Renal cortical epithelial cell (primary cell): Measurements from ENCODE around the gene RBM44. TPM values are rescaled to one million over a fixed set of nuclear protein-coding genes. Genes with fewer than 3 reads are reported as not detected.
"Not testable (repeated sequence)": the region's sequence is repeated elsewhere in the genome, so short reads cannot be mapped to it uniquely, and the experiment has no call there.

Source experiments
- DNase-seq: peaks from one replicate; pipeline ENCODE4 v3.0.0-alpha.2; 2011; ENCODE audit warnings: low read depth
- total RNA-seq: library from RNA; depleted of rRNA; stranded (reverse); fragments of >200 nt; gene quantifications from 2 replicates; pipeline ENCODE4 v1.2.3, GENCODE V29; 2014

RBM44 gene
- total RNA-seq, 1 donor from 2014 or later = 0.30 TPM

GRCh38 chr2:237774811-237775553 lies 23.6 kb upstream of the RBM44 start:
- peak; percentile 50 for DNase-seq

DNA sequence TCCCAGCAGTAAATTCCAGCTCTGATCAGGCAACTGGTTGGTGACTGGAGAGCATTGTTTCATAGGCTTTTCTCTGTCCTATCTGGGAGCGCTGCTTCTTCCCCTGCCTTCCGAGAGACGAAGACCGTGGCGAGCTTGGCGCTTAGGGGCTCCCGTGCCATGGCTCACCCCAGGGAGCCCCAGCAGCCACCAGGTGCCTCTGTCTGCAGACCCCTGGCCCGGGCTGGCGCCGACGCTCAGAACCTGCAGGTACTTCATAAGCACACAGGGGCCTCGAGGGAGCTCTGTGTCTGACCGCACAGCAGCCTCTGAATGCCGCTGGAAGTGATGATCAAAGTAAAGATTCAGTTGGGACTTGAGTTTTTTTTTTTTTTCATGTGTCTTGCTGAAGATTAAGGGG lies 19.1 kb upstream of the RBM44 start:
- no peak for DNase-seq

DNA sequence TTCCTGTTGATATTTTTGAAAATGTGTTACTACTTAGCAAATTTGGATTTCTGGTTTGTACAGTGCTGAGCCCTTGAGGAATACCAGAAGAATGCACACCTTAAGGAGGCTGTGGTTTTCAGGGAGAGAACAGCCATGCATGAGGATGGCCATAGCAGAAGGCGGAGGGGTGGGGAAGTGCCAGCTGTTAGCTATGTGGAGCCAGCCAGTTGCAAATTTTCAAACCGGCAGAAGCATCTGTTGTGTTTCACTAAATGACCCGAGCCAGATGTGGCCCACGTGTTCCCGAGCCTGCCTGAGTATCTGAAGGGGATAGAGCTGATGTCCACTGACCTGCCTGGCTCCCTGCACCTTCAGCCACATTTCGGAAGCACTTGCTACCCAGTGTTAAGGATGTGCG lies 16.4 kb upstream of the RBM44 start:
- DNase-seq = no peak

GRCh38 chr2:237783678-237784077 lies 14.9 kb upstream of the RBM44 start:
- DNase-seq = not testable (repeated sequence)

DNA sequence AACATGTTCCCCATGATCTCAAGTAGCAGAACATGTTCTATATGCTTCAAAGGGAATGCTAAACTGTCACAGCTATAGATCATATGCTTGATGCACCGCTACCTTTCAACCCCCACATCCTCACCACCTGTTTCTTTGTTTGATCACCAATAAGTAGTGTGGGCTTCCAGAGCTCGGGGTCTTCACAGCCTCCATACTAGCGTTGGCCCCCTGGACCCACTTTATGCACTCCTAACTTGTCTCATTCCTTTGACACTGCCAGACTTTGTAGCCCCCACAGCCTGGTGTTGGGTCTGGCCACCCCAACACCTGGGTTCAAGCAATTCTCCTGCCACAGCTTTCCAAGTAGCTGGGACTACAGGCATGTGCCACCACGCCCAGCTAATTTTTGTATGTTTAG lies 11.6 kb upstream of the RBM44 start:
- DNase-seq = no peak

- DNase-seq = no peak
Measured at GRCh38 chr2:237790353-237790752, 8.2 kb upstream of the RBM44 start.

- DNase-seq = peak; percentile 55
Measured at GRCh38 chr2:237791977-237792727, 6.4 kb upstream of the RBM44 start.

DNA sequence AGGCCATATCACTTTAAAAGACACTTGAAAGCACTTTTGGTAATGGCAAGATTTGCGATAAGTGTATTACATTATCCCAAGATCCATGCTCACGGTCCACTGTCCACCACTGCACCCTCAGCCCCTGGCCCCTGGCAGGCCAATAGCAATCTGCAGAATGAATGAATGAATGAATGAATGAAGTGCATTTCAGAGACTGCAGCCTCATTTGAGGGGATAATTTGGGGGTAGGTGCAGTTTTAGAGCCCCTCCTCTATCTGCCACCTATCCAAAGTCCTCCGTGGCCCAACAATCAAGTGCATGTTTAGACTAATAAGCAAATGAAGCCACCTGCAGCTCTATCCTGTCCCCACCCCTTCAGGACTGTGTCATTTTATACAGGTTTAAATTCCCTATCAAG lies 1.3 kb upstream of the RBM44 start:
- DNase-seq = no peak

DNA sequence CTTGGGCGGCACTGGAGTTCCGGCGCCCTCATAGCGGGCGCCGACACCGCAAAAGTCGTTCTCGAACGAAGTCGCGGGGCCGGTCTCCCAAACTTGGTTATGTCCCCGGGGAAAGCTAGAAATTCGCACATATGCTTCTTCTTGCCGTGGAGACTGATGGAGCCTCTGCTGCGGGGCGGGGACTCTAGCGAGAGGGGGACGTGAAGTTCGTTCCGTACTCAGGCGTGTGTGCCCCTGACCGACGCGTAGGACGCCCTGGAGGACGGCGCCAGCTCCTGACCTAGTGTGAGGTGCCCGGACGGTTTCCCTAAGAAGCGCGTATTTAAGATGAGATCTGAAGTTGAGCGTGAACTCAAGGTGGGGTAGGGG lies 465 bp downstream of the RBM44 start:
- no peak for DNase-seq

DNA sequence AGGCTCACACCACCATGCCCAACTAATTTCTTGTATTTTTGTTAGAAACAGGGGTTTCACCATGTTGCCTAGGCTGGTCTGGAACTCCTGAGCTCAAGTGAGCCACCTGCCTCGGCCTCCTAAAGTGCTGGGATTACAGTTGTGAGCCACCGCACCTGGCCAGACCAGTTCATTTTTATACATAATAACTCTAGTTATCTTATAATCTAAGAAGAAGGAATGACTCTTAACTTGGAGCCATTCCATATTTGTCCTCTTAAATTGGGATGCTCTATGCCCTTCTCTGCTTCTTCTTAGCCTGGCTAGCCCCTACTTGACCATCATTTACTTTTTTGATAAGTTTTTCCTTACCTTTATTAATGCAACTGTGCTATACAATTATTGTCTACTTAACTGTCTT lies 2.9 kb downstream of the RBM44 start:
- no peak for DNase-seq

GRCh38 chr2:237806334-237806733 lies 7.8 kb downstream of the RBM44 start:
- DNase-seq = no peak

DNA sequence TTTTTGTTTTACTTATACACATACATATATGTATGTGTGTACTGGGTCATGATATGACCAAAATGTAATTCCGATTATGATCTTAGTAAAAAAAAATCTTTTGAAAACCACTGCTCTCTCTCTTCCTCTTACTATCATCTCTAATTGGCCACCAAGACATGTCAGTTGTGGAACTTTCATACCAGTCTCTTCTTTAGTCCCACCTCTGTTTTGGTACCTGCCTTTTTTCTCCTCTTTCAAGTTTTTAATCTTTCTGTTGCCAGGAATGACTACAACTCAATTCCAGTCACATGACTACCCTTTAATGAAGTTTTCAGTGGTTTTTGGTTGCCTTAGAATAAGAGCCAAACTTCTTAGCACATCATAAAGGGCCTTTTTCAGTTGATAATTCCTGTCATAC lies 17.1 kb downstream of the RBM44 start:
- no peak for DNase-seq

DNA sequence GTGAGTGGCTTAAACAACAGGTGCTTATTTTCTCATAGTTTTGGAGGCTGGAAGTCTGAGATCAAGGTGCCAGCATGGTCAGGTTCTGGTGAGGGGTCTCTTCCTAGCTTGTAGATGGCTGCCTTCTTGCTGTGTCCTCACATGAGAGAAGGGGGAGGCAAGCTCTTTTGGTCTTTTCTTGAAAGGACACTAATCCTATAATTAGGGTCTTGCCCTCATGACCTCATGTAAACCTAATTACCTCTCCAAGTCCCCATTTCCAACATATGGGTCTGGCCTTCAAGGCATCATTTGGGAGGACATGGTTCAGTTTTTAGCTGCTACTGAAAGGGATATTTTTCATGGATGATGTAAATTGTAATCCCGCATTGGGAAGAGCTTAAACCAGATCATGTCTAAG lies 18.0 kb downstream of the RBM44 start:
- DNase-seq = no peak

- peak; percentile 16 for DNase-seq
Measured at GRCh38 chr2:237818066-237818473, 19.5 kb downstream of the RBM44 start.

GRCh38 chr2:237819231-237819630 lies 20.7 kb downstream of the RBM44 start:
- no peak for DNase-seq

DNA sequence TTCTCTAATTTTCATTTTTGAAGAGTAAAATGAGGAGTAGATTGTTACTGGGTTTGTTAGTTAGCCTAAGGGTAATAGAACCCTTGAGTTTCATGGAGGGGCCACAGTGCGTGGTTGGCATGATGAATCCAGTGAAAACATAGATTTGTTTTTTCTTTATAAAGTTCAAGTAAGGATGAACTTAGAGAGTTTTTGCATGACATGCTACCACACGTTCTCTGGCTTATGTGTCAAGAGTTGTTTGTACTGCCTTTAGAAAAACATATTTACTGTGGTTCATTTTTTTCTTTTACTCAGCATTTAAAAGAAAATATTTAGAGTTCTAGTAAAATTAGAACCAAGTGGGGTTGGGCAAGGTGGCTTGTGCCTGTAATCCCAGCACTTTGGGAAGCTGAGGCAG lies 21.8 kb downstream of the RBM44 start:
- DNase-seq = no peak

GRCh38 chr2:237823544-237823943 lies 25.0 kb downstream of the RBM44 start:
- no peak for DNase-seq

DNA sequence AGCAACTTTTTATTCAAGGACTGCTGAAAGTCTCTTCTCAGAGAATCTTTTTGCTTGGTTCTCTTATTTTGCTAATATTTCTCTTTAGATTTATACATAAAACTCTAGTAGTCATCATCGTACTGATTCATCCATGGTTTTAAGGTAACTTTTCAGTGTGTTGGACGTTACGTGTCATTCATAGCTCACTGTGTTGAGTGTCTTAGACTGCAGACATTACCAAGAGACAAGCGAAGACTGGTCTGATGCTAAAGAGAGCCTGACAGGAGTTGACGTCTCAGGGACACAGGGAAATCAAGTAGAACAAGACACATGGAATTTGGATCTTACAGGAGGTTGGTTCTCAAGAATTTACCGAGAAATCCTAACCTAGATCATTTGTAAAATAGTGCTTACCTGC lies 25.5 kb downstream of the RBM44 start:
- DNase-seq = no peak

GRCh38 chr2:237827421-237827987 lies 28.9 kb downstream of the RBM44 start:
- DNase-seq = no peak

DNA sequence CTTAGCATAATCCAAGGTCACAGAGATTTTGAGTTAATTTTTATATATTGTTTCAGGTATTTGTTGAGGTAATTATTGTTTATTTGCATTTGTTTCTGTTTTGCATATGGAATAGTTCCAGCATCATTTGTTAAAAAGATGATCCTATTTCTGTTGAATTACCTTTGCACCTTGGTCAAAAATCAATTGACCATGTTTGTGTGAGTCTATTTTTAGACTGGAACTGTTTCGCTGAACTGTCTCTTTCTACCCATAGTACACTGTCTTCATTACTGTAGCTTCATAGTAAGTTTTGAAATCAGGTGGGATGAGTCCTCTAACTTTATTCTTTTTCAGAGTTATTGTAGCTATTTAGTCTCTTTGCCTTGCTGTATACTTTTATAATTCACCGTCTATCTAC lies 31.9 kb downstream of the RBM44 start:
- no peak for DNase-seq

DNA sequence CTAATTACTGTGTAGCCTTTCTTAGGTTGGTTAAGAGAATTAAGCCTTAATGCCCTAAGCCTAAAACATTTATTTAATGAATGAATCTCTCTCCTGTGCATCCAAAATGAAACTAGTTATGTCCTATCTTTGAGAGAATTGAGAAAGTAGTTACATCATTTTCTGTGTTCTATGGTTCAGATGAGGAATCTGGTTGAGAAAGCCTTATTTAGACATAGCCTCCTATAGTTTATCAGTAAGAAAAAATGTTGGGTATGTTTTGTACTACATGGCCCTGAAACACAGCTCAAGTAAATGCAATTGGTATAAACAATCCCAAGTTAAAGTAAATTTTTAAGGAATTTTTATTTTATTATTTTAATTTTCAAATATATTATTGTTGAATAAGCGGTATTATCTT lies 35.0 kb downstream of the RBM44 start:
- no peak for DNase-seq

DNA sequence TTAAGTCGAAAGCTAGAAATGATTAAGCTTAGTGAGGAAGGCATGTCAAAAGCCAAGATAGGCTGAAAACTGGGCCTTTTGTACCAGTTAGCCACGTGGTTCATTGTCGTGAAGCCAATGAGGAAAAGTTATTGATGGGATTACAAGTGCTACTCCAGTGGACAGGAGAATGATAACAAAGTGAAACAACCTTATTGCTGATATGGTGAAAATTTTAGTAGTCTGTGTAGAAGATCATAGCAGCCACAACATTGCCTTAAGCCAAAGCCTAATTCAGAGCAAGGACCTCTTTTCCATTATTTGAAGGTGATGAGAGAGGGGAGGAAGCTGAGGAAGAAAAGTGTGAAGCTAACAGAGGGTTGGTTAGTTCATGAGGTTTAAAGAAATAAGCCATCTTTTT lies 36.8 kb downstream of the RBM44 start:
- no peak for DNase-seq

DNA sequence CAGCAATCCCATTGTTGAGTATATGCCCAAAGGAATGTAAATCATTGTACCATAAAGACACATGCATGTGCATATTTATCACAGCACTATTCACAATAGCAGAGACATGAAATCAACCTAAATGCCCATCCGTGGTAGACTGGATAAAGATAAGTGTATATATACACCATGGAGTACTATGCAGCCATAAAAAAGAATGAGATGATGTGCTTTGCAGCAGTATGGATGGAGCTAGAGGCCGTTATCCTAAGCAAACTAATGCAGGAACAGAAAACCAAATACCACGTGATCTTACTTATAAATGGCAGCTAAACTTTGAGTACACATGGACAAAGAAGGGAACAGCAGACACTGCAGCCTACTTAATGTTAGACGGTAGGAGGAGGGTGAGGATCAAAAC lies 42.5 kb downstream of the RBM44 start:
- DNase-seq = no peak
